ENCODE measurements around the gene ZNF180.
"Not testable (repeated sequence)": the region's sequence is repeated elsewhere in the genome, so short reads cannot be mapped to it uniquely, and the experiment has no call there.

ZNF180 gene

DNA sequence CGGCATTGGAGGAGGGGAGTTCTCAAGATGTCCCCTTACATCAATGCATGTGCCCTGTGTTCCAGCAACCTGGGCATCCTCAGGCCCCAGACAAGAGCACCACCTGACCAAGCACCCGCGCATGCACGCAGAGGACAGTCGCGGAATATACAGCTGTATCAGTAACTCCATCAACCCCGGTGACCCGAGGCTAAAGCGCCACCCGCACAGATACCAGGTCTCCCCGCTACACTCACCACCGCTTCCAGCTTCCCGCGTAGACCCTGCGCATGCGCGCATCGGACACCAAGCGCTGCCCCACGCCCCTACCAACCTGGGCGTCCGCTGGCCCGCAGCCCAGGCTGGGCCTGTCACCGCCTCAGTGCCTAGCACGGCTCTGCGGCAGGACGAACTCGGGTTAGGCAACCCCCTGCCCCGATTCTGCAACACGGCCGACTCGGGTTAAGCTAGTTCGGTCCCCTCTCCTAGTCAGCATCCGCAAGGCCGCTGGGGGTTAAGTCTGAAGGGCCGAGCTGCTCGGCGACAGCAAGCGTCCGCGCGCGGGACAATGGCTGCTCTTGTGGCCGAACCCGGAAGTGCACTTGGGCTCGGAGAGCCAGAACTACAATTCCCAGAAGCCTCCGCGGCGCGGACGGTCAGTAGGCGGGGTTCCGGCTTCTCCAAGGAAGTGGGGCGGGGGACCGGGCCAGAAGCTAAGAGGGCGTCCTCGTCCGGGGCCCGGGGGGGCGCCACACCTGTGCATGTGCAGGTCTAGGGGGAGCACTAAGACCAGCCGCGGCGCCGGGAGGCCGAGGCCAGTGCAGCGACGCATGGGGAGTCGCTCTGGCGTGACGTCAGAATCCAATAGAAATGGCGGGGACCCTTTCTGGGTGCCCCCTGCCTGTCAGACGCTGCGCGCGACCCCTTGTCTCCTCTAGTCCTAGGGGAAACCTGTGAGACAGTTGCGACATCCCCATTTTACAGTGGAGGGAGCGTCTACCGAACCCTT, at the start of gene ZNF180:
Gene ZNF180, minus strand, starts transcription at position 561 of the 988 bp plus-strand sequence. CDS start 3,188 bp downstream, outside the sequence.
- peak; percentile 93 to 96 for DNase-seq

DNA sequence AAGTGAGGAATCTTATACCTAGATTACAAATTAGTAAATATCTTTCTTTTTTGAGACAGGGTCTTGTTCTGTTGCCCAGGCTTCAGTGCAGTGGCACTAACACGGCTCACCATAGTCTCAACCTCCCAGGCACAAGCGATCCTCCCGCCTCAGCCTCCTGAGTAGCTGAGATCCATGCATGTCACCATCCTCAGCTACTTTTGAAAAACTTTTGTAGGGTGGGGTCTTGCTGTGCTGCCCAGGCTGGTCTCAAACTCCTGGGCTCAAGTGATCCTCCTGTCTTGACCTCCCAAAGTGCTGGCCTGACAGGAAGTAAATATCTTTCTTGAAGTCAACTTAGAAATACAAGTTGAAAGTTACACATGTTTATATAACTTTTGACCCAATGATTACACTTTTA, 49.2 kb upstream of the ZNF180 start:
- no peak for DNase-seq

DNA sequence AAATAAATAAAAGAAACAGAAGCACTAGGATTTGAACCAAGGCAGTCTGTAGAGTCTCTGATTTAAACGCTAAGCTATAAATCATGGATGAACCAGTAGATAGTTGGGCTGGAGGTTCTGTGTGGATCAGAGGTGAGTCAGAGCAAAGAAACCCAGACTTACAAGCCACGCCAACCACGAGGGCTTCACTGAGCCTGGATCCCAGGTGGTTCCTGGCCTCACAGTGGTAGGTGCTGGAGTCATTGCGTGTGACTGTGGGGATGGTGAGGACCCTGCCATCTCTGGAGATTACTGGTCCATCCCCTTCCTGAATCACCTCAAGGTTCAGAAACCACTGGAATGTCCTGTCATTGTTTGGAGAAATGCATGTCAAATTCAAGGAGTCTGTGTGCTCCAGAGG, 48.4 kb upstream of the ZNF180 start:
- no peak for DNase-seq

DNA sequence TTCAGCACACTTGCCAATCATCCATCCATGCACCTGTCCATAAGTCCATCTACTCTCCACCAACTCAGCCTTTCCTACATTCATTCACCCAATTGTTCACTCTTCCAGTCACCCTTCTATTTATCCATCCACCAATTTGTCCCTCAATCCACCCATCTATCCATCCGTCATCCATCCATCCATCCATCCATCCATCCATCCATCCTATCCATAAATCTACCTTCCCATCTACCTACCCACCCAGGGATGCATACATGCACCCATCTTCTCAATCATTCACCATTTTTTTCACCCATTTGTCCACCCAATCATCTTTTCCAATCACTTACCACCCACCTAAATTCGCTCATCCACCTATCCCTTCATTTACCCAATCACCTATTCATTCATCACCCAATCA, 43.7 kb upstream of the ZNF180 start:
- no peak for DNase-seq

DNA sequence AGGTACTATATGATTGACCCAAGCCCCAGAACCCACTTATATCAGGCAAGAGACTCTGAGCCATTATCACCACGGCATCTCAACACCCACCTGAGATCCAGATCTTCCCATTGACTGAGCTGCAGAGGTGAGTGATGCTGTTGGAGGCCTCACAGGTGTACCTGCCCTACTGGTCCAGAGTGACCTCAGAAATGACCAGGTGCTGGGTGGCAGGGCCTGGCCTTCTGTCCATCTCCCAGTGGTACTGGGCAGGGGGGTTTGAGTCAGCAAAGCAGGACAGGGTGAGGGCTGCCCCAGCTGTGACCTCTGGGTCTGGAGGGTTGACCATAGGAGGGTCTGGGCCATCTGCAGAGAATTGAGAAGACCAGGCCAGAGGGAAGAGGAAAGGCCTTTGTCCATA, 42.3 kb upstream of the ZNF180 start:
- DNase-seq, result no peak

DNA sequence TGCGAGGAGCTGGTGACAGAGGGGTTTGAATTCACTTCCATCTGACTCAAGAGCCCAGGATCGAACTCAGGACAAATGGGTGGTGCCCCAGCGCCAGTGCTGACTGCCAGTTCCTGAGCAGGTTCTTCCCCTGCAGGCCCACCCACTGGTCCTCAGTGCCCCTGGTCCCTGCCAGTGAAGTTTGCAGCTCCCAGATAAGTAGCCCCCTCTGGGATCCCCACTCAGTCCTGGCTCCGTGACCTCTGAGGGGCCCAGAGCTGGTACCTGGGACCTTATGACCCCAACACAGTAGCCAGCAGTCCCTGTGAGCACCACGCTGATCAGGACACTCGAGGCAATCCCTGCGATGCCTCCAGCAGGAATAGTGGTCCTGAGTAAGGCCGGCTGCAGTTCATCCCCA, 40.4 kb upstream of the ZNF180 start:
- DNase-seq, result no peak

DNA sequence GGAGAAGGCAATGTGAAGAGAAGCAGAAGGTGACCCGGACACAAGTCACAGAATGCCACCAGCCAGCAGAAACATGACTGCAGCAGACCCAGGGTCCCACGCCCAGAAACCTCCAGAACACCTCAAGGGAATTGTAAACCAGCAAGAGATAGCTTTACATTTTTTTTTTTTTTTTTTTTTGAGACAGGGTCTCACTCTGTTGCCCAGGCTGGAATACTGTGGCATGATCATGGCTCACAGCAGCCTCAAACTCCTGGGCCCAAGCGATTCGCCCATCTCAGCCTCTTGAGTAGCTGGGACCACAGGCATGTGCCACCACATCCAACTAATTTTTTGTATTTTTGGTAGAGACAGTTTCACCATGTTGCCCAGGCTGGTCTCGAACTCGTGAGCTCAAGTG, 39.7 kb upstream of the ZNF180 start:
- no peak for DNase-seq

DNA sequence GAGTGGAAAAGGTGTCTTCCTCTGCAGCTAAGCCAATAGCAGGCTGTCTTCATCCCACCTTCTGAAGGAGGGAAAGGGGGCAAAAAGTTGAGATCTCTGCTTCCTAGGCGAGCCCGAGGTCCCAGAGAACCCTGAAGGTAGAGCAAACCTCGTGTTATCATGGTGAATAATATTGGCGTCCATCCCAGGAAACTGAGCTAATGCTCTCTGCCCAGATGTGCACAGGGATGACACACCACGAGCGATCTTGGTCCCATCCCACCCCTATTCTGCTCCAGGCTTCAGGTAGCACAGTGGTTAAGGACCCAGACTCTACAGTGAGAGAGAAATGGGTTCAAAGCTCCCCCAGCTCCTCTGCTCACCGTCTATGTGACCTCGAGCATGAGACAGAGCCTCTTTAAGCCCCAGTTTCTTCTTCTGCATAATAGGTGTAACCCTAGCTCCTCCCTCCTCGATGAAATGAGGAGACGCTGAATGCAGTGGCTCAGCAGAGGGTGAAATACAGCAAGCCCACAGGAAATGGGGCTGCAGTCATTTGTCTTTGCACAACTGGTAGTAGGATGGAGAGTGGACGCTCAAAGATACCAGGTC, 39.0 kb upstream of the ZNF180 start:
- no peak for DNase-seq

DNA sequence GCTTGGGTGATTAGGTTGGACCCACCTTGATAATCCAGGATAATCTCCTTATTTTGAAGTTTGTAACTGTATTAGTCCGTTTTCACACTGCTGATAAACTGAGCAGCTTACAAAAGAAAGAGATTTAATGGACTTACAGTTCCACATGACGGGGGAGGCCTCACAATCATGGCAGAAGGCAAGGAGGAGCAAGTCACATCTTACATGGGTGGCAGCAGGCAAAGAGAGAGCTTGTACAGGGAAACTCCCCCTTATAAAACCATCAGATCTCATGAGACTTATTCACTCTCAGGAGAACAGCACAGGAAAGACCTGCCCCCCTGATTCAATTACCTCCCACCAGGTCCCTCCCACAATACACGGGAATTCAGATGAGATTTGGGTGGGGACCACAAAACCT, 35.0 kb upstream of the ZNF180 start:
- DNase-seq, result not testable (repeated sequence)

DNA sequence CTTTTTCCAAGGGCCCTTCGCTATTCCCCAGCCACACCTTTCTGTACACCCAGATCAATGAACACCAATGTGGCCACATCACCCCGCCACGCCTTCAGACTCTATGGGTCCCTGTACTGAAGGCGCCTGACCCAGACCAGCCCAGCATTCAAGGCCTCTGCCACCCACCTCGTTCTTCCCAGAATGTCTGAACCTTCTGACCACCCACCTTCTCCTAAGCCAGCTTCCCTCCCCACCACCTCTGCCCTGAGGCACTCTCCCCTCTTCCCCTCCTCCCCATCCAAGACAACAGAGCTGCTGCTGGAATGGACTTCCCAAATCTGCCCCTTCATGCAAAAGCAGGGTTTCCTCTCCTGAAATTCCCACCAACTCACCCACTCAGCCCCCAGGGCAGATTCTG, 32.5 kb upstream of the ZNF180 start:
- DNase-seq, result no peak

DNA sequence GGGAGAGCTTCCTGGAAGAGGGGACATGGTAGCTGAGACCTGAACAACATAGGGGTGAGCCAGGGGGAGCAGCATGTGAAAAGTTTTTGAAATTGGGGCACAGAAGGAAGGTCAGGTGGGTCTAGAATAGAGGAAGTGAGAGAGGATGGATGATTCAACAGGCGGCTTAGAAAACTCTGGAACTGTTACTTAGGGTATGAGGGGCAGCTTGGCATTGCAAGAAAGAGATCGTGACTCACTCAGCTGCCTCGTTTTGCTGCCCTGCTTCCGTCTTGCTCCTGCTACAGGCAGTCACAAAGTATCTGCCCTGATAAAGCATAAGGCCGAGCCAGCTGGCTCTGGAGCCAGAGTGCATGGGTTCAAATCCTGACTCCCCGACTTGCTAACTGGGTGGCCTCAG, 30.5 kb upstream of the ZNF180 start:
- DNase-seq, result no peak

DNA sequence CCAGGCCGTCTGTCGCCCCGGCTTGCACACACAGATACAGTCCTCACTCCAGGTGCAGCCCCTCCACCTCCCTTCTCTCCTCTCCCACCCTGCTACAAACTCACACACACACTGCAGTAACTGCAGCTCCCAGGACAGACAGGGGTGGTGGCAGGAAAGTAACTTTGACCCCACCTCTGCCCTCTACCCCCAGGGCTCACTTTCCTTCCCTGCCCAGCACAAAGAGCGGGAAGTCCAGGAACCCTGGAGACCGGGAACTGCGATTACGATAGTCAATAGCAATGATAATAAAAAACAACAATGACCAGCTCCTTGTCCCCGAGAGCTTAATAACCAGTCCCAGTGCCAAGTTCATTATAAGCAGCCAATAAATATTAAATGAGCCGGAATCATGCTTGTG, 29.2 kb upstream of the ZNF180 start, which contains the start of gene CEACAM20:
Gene CEACAM20, minus strand, starts transcription at position 140 of the 400 bp plus-strand sequence. CDS start 166 bp downstream, outside the sequence.
- DNase-seq, result no peak

DNA sequence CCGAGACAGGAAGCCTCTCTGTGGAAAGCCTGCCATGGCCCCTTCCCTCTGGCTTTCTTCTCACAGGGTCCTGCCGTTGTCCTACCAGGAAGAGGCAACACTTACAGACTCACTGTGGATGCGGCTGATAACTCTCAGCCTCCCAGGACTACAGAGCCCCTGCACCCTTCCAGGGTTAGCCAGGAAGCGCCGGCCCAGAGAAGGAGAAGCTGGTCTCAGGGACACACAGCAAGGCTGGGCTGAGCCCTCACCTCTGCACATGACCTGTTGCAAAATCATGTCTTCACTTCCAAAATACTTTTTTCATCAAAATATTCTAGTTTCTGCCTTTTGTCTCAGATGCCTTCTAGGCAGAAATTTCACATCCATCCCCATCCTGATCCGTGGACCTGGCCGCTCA, 27.2 kb upstream of the ZNF180 start:
- DNase-seq, result no peak

DNA sequence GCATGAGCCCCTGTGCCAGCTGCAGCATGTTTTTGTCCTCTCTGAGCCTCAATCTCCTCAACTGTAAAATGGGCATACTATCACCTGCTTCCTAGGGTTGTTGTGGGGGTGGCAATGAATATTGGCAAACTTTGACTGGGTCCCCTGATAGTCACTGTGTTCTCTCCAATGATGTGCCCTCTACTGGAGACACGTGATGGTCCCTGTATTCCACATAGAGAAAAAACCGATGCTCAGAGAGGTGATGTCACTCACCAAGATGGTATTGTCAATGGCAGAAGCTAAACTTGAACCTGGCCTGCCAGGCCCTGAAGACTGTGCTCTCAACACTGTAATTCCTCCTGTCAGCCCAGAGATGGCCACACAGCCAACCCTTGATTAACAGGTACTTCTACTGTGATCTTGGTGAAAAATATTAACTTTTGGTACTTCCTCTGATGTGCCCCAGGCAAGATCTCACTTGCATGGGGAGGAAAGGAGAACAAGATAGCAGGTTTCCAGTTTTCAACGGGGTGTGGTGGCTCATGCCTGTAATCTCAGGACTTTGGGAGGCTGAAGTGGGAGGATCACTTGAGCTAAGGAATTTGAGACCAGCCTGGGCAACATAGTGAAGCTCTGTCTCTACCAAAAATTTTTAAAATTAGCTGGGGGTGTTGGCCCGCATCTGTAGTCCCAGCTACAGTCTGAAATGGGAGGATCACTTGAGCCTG, 25.6 kb upstream of the ZNF180 start:
- no peak for DNase-seq

DNA sequence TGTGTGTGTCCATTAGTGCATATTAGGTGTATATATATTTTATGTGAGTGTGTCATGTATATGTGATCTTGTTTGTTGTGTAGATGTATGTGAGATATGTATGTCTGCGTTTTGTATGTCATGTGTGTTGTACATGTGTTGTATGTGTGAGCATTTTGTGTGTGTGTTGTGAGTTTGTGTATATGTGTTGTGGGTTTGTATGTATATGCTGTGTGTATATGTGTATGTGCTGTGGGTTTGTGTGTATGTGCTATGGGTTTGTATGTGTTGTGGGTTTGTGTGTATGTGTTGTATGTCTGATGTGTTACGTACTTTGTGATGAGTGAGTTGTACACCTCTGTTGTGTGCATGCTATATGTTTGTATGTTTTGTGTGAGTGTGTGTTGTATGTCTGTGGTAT, 21.0 kb upstream of the ZNF180 start:
- DNase-seq, result no peak

DNA sequence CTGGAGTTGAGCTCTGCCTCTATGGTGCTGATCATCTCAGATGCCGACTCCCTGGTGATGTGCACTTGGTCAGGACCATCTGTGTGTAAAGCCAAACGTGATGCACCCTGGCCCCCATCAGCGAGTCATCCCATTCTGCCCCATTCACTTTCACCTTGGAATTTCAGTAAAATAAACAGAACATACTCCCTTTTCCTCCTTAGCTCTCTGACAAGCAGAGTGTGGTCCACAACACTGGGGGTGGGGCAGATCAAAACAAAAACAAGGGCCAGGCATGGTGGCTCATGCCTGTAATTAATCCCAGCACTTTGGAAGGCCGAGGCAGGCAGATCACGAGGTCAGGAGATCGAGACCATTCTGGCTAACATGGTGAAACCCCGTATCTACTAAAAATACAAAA, 16.8 kb upstream of the ZNF180 start:
- no peak for DNase-seq

DNA sequence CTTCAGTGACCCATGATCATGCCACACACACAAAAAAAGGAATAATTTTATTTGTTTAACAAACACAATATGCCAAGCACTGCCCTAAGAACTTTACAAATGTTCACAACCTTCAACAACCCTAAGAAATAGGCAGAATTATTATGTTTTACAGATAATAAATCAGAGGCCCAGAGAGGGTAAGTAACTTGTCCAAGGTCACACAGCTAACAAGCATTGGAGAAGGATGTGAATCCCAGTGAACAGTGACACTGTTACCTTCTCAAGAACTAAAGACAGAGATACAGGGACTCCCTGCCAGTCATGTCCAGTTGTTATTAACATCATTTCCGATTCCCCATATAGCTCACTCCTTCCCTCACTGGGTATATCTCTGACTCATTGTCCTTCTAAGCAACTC, 15.6 kb upstream of the ZNF180 start:
- DNase-seq, result no peak

DNA sequence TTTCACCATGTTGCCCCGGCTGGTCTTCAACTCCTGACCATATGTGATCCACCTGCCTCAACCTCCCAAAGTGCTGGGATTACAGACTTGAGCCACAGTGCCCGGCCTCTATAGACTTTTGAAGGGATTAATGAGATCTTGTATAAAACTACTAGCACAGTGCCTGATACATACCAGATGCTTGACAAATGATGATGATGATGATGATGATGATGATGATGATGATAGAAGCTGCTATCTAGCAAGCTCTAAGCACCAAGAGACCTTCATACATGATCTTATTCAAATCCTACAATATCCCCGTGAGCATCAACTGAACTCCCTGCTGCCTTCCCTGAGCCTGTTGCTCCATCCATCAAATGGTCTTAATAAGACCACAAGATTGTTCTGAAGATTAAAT, 14.7 kb upstream of the ZNF180 start:
- DNase-seq, result no peak

DNA sequence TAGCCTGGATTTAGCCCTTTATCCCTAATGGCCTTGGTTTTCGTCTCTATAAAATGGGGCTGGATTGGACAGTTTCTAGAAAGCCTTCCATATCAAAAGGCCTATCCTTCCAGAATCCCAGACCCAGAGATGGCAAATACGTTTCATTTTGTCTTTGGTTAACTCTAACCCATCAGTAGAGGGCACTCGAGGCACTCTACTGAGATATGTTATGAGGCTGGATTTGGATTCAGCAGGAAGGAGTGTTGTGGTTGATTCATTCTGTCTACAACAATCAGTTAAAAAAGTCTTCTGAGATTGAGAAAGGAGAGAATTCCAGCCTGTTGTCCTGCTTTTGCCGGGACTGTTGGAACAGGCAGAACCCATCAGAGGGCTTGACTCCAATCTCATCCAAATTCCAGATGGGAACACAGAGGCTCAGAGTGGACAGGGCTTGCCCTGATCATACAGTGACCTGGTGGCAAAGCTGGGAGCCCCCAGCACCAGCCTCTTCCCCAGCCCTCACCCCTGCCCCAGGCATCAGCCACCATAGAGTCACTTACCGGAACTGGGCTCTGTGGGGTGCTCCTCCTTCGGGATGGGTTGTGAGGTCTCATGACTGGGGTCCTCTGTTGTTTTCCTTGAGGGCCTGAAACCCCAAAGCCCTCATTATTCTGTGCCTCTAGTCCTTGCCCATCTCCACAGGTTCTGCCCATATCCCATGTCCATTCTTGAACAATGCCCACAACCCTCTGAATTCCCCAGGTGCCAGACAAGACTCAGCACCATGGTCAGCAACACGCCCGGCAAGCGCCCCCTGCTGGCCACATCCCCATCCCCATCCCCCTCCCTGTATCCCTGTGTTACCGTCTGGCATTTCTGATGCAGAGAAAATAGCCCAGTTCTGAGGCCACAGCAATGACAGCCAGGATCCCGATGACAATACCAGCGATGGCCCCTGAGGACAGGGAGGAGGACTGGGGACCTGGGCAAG, 12.3 kb upstream of the ZNF180 start:
- DNase-seq, result no peak

DNA sequence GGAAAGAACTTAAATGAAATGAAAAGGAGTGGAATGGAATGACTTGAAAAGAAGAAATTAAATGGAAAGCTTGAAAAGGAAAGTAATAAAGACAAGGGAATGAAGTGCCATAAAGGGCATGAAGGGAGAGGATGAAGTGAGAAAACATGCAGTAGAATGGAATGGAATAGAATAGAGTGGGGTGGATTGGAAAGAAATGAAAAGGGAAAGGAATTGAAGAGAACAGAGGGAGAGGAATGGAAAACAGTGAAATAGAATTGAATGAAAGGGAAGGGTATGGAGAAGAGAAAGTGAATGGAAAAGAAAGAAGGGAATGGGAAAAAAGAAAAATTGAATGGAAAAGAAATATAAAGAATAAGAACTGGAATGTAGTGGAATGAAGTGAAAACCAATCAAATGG, 9.2 kb upstream of the ZNF180 start:
- DNase-seq, result no peak

DNA sequence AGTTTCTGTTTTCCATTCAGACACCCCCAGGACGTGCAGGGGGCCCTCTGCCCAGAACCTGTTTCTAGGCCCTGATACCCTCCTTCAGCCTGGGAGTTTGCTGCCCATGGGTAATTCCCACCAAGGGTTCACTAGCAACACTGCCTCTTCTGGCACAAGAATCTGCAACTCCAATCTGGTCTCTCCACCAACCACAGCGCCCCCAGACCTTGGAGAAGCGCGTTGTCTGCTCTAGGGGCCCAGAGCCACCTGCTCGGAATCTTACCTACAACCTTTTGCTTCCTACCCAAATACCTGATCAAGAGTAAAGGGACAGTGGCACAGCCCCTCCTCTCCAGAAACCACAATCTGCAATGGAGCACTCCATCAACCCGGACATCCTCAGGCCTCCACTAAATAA, 763 bp downstream of the ZNF180 start:
- DNase-seq, result no peak

DNA sequence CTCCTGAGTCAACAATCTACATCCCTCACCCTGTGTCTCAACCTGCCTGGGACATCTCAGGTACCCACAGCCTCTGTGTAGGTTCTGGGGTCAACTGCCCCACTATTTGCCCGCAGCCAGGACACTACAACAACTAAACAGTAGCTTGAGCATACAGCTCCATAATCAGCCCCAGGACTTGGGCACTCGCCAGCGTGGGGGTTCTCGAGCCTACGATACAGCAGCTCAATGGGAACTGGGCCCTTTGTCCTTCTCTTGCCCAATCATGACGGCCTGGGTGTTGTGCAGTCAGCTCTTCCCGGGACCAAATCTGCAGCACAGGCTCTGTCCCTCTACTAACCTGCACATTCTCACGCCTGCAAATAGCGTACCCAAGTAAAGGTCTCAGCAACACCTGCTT, 1.3 kb downstream of the ZNF180 start:
- no peak for DNase-seq

Measured in activated CD4-positive, alpha-beta T cell treated with anti-CD3 and anti-CD28 coated beads for 4 hours (primary cell).